ENCODE data around the gene COX8C. TPM values are rescaled to one million over a fixed set of nuclear protein-coding genes. Genes with fewer than 3 reads are reported as not detected.

Gene COX8C
- total RNA-seq, 1 experiment from 2014 or later: not detected

- Histone ChIP-seq H3K9me3 (ENCODE audit: low read depth, low read length, poor library complexity, severe bottlenecking) (no peaks in the 10 kb centered on the region), H3K36me3 (ENCODE audit: insufficient read depth, low read length, poor library complexity, severe bottlenecking) (no peaks in the 10 kb centered on the region), H3K27me3 (replicated peaks; ENCODE audit: insufficient read depth, low read depth, low read length, poor library complexity) (no peaks in the 10 kb centered on the region), H3K27ac (ENCODE audit: low read depth, low read length, poor library complexity, severe bottlenecking) (no peak overlapping the region), H3K4me3 (ENCODE audit: low read depth, low read length, poor library complexity, severe bottlenecking) (no peak overlapping the region), H3K4me1 (ENCODE audit: insufficient read depth, low read length, poor library complexity, severe bottlenecking) (peaks cover 32% of the 10 kb centered on the region)
- TF ChIP-seq, protein P1, sequence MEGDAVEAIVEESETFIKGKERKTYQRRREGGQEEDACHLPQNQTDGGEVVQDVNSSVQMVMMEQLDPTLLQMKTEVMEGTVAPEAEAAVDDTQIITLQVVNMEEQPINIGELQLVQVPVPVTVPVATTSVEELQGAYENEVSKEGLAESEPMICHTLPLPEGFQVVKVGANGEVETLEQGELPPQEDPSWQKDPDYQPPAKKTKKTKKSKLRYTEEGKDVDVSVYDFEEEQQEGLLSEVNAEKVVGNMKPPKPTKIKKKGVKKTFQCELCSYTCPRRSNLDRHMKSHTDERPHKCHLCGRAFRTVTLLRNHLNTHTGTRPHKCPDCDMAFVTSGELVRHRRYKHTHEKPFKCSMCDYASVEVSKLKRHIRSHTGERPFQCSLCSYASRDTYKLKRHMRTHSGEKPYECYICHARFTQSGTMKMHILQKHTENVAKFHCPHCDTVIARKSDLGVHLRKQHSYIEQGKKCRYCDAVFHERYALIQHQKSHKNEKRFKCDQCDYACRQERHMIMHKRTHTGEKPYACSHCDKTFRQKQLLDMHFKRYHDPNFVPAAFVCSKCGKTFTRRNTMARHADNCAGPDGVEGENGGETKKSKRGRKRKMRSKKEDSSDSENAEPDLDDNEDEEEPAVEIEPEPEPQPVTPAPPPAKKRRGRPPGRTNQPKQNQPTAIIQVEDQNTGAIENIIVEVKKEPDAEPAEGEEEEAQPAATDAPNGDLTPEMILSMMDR (conservative IDR thresholded peaks at IDR 0.05; ENCODE audit: low read depth, low read length): no peak
- no peak for TF ChIP-seq EZH2 (IDR thresholded peaks at IDR 0.05; ENCODE audit: borderline replicate concordance, low read depth, low read length, poor library complexity, severe bottlenecking)
- intact Hi-C loops (cut with micrococcal nuclease; ENCODE audit: unreplicated experiment): no loop called here
- no peak for DNase-seq (ENCODE audit: low spot score)
- BruUV-seq (replicated peaks): no TSS peak
- ChIA-PET POLR2A (ENCODE audit: low non-redundant PET) (no interaction called here), CTCF (no interaction called here)
These were observed 31.4 kb upstream of the COX8C start for GRCh38 chr14:93315575-93315974.

- Histone ChIP-seq H3K27ac (ENCODE audit: low read depth, low read length, poor library complexity, severe bottlenecking) (no peak overlapping the region), H3K27me3 (replicated peaks; ENCODE audit: insufficient read depth, low read depth, low read length, poor library complexity) (no peaks in the 10 kb centered on the region), H3K4me1 (ENCODE audit: insufficient read depth, low read length, poor library complexity, severe bottlenecking) (peaks cover 32% of the 10 kb centered on the region), H3K36me3 (ENCODE audit: insufficient read depth, low read length, poor library complexity, severe bottlenecking) (no peaks in the 10 kb centered on the region), H3K4me3 (ENCODE audit: low read depth, low read length, poor library complexity, severe bottlenecking) (no peak overlapping the region), H3K9me3 (ENCODE audit: low read depth, low read length, poor library complexity, severe bottlenecking) (no peaks in the 10 kb centered on the region)
- CTCF ChIA-PET: no interaction called here
- intact Hi-C loops (cut with micrococcal nuclease; ENCODE audit: unreplicated experiment): no loop called here
- TF ChIP-seq EZH2 (IDR thresholded peaks at IDR 0.05; ENCODE audit: borderline replicate concordance, low read depth, low read length, poor library complexity, severe bottlenecking): no peak
- TF ChIP-seq, protein P1 (conservative IDR thresholded peaks at IDR 0.05; ENCODE audit: low read depth, low read length): no peak
- BruUV-seq (replicated peaks): no TSS peak
- POLR2A ChIA-PET (ENCODE audit: low non-redundant PET): no interaction called here
- no peak for DNase-seq (ENCODE audit: low spot score)
These were observed 30.3 kb upstream of the COX8C start for GRCh38 chr14:93316716-93317115.

DNA sequence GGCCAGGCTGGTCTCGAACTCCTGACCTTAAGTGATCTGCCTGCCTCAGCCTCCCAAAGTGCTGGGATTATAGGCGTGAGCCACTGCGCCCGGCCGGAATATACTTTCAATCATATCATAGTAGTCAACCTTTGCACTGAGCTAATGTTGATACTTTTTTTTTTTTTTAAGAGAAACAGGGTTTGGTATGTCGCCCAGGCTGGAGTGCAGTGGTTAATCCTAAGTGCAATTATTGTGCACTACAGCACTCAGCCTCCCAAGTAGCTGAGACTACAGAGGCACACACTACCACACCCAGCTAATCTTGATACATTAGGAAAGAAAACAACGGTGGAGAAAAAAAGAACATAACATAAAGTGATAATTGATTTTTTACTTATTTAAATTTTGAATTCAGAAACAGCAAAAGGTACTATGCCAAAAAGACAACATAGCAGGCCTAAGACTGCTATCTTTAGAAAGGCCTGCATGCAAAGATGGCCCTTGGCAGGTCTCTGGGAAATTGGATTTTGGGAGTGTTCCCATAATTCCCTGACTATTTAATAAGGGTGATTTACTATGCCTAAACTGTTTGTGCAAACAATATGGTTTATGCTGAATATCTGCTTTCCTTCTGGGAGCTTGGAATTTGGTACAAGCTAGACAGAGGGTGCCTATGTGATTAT, 29.6 kb upstream of the COX8C start:
- ChIA-PET CTCF (no interaction called here), POLR2A (ENCODE audit: low non-redundant PET) (interaction anchor here (0.6 kb wide), 1 partner anchor 1152 kb away, joined by 5 read pairs; no protein-coding TSS in a partner anchor)
- Histone ChIP-seq H3K4me1 (ENCODE audit: insufficient read depth, low read length, poor library complexity, severe bottlenecking) (peaks cover 32% of the 10 kb centered on the region), H3K27ac (ENCODE audit: low read depth, low read length, poor library complexity, severe bottlenecking) (peak overlapping the region; percentile 74), H3K36me3 (ENCODE audit: insufficient read depth, low read length, poor library complexity, severe bottlenecking) (no peaks in the 10 kb centered on the region), H3K9me3 (ENCODE audit: low read depth, low read length, poor library complexity, severe bottlenecking) (no peaks in the 10 kb centered on the region), H3K4me3 (ENCODE audit: low read depth, low read length, poor library complexity, severe bottlenecking) (peak overlapping the region; percentile 0), H3K27me3 (replicated peaks; ENCODE audit: insufficient read depth, low read depth, low read length, poor library complexity) (no peaks in the 10 kb centered on the region)
- BruUV-seq (replicated peaks): no TSS peak
- TF ChIP-seq, protein P1 (conservative IDR thresholded peaks at IDR 0.05; ENCODE audit: low read depth, low read length): no peak
- intact Hi-C loops (cut with micrococcal nuclease; ENCODE audit: unreplicated experiment): no loop called here
- no peak for DNase-seq (ENCODE audit: low spot score)
